ENCODE results near the gene KIFAP3.
"Not testable (repeated sequence)": the region's sequence is repeated elsewhere in the genome, so short reads cannot be mapped to it uniquely, and the experiment has no call there.

The KIFAP3 gene

GRCh38 chr1:170064821-170065220 lies 9.7 kb downstream of the KIFAP3 start:
- CTCF ChIA-PET = no interaction called here
- POLR2A ChIA-PET = no interaction called here
- no peak for DNase-seq (ENCODE audit: extremely low spot score)
- TF ChIP-seq NFRKB (IDR thresholded peaks at IDR 0.05) (no peak), ELF4 (IDR thresholded peaks at IDR 0.05) (no peak)

- DNase-seq (ENCODE audit: extremely low spot score) = no peak
- ChIA-PET CTCF (no interaction called here), POLR2A (no interaction called here)
- TF ChIP-seq SP1 (IDR thresholded peaks at IDR 0.05) (no peak), FOXA1 (IDR thresholded peaks at IDR 0.05) (no peak), FOXK2 (IDR thresholded peaks at IDR 0.05) (no peak), ARNT (IDR thresholded peaks at IDR 0.05) (no peak)
Observed at GRCh38 chr1:170063109-170063826, 11.2 kb downstream of the KIFAP3 start.

- CTCF ChIA-PET; DNase-seq (ENCODE audit: extremely low spot score); POLR2A ChIA-PET: not testable (repeated sequence)
Observed at GRCh38 chr1:170061676-170062075, 12.8 kb downstream of the KIFAP3 start.

GRCh38 chr1:170060015-170060520 lies 14.4 kb downstream of the KIFAP3 start:
- POLR2A ChIA-PET; CTCF ChIA-PET; DNase-seq (ENCODE audit: extremely low spot score): not testable (repeated sequence)

- no peak for DNase-seq (ENCODE audit: extremely low spot score)
- POLR2A ChIA-PET = no interaction called here
- no peak for TF ChIP-seq FOXK2 (IDR thresholded peaks at IDR 0.05)
- TF ChIP-seq ZNF384 (IDR thresholded peaks at IDR 0.05) = no peak
- TF ChIP-seq, protein P1, sequence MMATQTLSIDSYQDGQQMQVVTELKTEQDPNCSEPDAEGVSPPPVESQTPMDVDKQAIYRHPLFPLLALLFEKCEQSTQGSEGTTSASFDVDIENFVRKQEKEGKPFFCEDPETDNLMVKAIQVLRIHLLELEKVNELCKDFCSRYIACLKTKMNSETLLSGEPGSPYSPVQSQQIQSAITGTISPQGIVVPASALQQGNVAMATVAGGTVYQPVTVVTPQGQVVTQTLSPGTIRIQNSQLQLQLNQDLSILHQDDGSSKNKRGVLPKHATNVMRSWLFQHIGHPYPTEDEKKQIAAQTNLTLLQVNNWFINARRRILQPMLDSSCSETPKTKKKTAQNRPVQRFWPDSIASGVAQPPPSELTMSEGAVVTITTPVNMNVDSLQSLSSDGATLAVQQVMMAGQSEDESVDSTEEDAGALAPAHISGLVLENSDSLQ (IDR thresholded peaks at IDR 0.05) = no peak
- no peak for TF ChIP-seq SUZ12 (IDR thresholded peaks at IDR 0.05)
- no peak for TF ChIP-seq ELF4 (IDR thresholded peaks at IDR 0.05)
- TF ChIP-seq SP1 (IDR thresholded peaks at IDR 0.05) = no peak
- no peak for TF ChIP-seq HDGF (IDR thresholded peaks at IDR 0.05; ENCODE audit: borderline replicate concordance)
- no peak for TF ChIP-seq LEF1 (IDR thresholded peaks at IDR 0.05; ENCODE audit: borderline replicate concordance)
- no peak for TF ChIP-seq CTBP1 (IDR thresholded peaks at IDR 0.05; ENCODE audit: borderline replicate concordance)
- TF ChIP-seq FOXA1 (IDR thresholded peaks at IDR 0.05) = no peak
- no peak for TF ChIP-seq NFRKB (IDR thresholded peaks at IDR 0.05)
- no peak for TF ChIP-seq L3MBTL2 (conservative IDR thresholded peaks at IDR 0.05)
- TF ChIP-seq BHLHE40 (IDR thresholded peaks at IDR 0.05; ENCODE audit: borderline replicate concordance) = no peak
- TF ChIP-seq ARNT (IDR thresholded peaks at IDR 0.05) = no peak
- no peak for TF ChIP-seq TARDBP (IDR thresholded peaks at IDR 0.05)
- CTCF ChIA-PET = interaction anchor here (0.7 kb wide), 1 partner anchor 1236 kb away, joined by 3 read pairs; no protein-coding TSS in a partner anchor
Observed at GRCh38 chr1:170049176-170049800, 25.2 kb downstream of the KIFAP3 start.

- CTCF ChIA-PET = interaction anchor here (0.7 kb wide), 1 partner anchor 1237 kb away, joined by 3 read pairs; no protein-coding TSS in a partner anchor
- POLR2A ChIA-PET = no interaction called here
- TF ChIP-seq ARNT (IDR thresholded peaks at IDR 0.05) (no peak), CTBP1 (IDR thresholded peaks at IDR 0.05; ENCODE audit: borderline replicate concordance) (no peak), FOXA1 (IDR thresholded peaks at IDR 0.05) (no peak), BHLHE40 (IDR thresholded peaks at IDR 0.05; ENCODE audit: borderline replicate concordance) (no peak), NFRKB (IDR thresholded peaks at IDR 0.05) (no peak), L3MBTL2 (conservative IDR thresholded peaks at IDR 0.05) (no peak), FOXK2 (IDR thresholded peaks at IDR 0.05) (no peak), HDGF (IDR thresholded peaks at IDR 0.05; ENCODE audit: borderline replicate concordance) (no peak), LEF1 (IDR thresholded peaks at IDR 0.05; ENCODE audit: borderline replicate concordance) (no peak), SP1 (IDR thresholded peaks at IDR 0.05) (no peak), ZNF384 (IDR thresholded peaks at IDR 0.05) (no peak)
- TF ChIP-seq, protein P1 (IDR thresholded peaks at IDR 0.05) = no peak
- DNase-seq (ENCODE audit: extremely low spot score) = no peak
Observed at GRCh38 chr1:170048515-170048914, 26.0 kb downstream of the KIFAP3 start.

DNA sequence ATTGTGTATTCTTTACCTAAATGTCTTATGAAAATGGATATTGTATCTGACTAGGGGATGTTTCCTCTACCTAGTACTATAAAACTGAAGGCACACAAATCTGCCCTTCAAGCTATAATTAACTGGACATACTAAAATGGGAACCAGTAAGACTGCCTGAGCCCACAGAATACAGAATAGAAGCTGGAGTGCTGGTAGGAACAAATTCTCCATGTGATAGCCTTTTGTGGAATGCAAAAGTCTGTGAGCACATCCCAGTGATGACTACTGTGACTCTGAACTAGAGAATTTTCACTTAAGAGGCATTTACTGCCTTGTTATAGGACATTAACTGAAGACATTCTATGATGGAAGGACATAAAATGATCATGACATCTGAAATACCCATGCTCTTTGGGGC lies 30.3 kb downstream of the KIFAP3 start:
- TF ChIP-seq, protein P1 (IDR thresholded peaks at IDR 0.05) = no peak
- TF ChIP-seq ELF4 (IDR thresholded peaks at IDR 0.05) = no peak
- CTCF ChIA-PET = no interaction called here
- DNase-seq (ENCODE audit: extremely low spot score) = no peak
- POLR2A ChIA-PET = no interaction called here
